ENCODE measurements around the gene HUWE1. TPM values are rescaled to one million over a fixed set of nuclear protein-coding genes. Genes with fewer than 3 reads are reported as not detected.

HUWE1 gene
- total RNA-seq, 1 experiment from 2014 or later, result 277 TPM

- CTCF ChIA-PET, result no interaction called here
- Mint-ChIP-seq H3K27ac (no peak overlapping the region), H3K9me3 (no peaks in the 10 kb centered on the region), H3K4me3 (no peak overlapping the region), H3K4me1 (no peaks in the 10 kb centered on the region), H3K27me3 (ENCODE audit: low read depth) (no peaks in the 10 kb centered on the region), H3K36me3 (no peaks in the 10 kb centered on the region)
- TF ChIP-seq TEAD4 (CRISPR knock-in tag; IDR thresholded peaks at IDR 0.05) (no peak), ZNF671 (CRISPR knock-in tag; IDR thresholded peaks at IDR 0.05) (no peak), GTF2I (CRISPR knock-in tag; conservative IDR thresholded peaks at IDR 0.05) (no peak), JUN (CRISPR knock-in tag; IDR thresholded peaks at IDR 0.05) (no peak), ZNF138 (CRISPR knock-in tag; conservative IDR thresholded peaks at IDR 0.05) (no peak), ZNF425 (CRISPR knock-in tag; conservative IDR thresholded peaks at IDR 0.05) (no peak), NR1H2 (CRISPR knock-in tag; IDR thresholded peaks at IDR 0.05) (no peak), HMGA2 (CRISPR knock-in tag; IDR thresholded peaks at IDR 0.05) (no peak), TP53 (CRISPR knock-in tag; IDR thresholded peaks at IDR 0.05) (no peak), ZNF219 (CRISPR knock-in tag; IDR thresholded peaks at IDR 0.05; ENCODE audit: borderline replicate concordance) (no peak)
- TF ChIP-seq, protein P1, sequence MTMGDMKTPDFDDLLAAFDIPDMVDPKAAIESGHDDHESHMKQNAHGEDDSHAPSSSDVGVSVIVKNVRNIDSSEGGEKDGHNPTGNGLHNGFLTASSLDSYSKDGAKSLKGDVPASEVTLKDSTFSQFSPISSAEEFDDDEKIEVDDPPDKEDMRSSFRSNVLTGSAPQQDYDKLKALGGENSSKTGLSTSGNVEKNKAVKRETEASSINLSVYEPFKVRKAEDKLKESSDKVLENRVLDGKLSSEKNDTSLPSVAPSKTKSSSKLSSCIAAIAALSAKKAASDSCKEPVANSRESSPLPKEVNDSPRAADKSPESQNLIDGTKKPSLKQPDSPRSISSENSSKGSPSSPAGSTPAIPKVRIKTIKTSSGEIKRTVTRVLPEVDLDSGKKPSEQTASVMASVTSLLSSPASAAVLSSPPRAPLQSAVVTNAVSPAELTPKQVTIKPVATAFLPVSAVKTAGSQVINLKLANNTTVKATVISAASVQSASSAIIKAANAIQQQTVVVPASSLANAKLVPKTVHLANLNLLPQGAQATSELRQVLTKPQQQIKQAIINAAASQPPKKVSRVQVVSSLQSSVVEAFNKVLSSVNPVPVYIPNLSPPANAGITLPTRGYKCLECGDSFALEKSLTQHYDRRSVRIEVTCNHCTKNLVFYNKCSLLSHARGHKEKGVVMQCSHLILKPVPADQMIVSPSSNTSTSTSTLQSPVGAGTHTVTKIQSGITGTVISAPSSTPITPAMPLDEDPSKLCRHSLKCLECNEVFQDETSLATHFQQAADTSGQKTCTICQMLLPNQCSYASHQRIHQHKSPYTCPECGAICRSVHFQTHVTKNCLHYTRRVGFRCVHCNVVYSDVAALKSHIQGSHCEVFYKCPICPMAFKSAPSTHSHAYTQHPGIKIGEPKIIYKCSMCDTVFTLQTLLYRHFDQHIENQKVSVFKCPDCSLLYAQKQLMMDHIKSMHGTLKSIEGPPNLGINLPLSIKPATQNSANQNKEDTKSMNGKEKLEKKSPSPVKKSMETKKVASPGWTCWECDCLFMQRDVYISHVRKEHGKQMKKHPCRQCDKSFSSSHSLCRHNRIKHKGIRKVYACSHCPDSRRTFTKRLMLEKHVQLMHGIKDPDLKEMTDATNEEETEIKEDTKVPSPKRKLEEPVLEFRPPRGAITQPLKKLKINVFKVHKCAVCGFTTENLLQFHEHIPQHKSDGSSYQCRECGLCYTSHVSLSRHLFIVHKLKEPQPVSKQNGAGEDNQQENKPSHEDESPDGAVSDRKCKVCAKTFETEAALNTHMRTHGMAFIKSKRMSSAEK (CRISPR knock-in tag; IDR thresholded peaks at IDR 0.05; ENCODE audit: borderline replicate concordance), result no peak
- TF ChIP-seq, protein P2, sequence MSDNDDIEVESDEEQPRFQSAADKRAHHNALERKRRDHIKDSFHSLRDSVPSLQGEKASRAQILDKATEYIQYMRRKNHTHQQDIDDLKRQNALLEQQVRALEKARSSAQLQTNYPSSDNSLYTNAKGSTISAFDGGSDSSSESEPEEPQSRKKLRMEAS (CRISPR knock-in tag; IDR thresholded peaks at IDR 0.05), result no peak
- TF ChIP-seq, protein P3, sequence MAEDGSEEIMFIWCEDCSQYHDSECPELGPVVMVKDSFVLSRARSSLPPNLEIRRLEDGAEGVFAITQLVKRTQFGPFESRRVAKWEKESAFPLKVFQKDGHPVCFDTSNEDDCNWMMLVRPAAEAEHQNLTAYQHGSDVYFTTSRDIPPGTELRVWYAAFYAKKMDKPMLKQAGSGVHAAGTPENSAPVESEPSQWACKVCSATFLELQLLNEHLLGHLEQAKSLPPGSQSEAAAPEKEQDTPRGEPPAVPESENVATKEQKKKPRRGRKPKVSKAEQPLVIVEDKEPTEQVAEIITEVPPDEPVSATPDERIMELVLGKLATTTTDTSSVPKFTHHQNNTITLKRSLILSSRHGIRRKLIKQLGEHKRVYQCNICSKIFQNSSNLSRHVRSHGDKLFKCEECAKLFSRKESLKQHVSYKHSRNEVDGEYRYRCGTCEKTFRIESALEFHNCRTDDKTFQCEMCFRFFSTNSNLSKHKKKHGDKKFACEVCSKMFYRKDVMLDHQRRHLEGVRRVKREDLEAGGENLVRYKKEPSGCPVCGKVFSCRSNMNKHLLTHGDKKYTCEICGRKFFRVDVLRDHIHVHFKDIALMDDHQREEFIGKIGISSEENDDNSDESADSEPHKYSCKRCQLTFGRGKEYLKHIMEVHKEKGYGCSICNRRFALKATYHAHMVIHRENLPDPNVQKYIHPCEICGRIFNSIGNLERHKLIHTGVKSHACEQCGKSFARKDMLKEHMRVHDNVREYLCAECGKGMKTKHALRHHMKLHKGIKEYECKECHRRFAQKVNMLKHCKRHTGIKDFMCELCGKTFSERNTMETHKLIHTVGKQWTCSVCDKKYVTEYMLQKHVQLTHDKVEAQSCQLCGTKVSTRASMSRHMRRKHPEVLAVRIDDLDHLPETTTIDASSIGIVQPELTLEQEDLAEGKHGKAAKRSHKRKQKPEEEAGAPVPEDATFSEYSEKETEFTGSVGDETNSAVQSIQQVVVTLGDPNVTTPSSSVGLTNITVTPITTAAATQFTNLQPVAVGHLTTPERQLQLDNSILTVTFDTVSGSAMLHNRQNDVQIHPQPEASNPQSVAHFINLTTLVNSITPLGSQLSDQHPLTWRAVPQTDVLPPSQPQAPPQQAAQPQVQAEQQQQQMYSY (CRISPR knock-in tag; IDR thresholded peaks at IDR 0.05), result no peak
- no peak for ATAC-seq
- no peak for DNase-seq (ENCODE audit: low spot score)
- POLR2A ChIA-PET, result no interaction called here
Measured at GRCh38 chrX:53729751-53730150, 43.2 kb upstream of the HUWE1 start.

GRCh38 chrX:53728506-53728905, 42.0 kb upstream of the HUWE1 start:
- POLR2A ChIA-PET, result no interaction called here
- CTCF ChIA-PET, result no interaction called here
- ATAC-seq, result no peak
- Mint-ChIP-seq H3K4me3 (no peak overlapping the region), H3K27ac (no peak overlapping the region), H3K36me3 (no peaks in the 10 kb centered on the region), H3K9me3 (peaks cover 4% of the 10 kb centered on the region), H3K4me1 (no peaks in the 10 kb centered on the region), H3K27me3 (ENCODE audit: low read depth) (peaks cover 2% of the 10 kb centered on the region; the same call in 1 of the 2 replicates)
- no peak for TF ChIP-seq JAZF1 (CRISPR knock-in tag; IDR thresholded peaks at IDR 0.05)
- TF ChIP-seq ATF2 (CRISPR knock-in tag; IDR thresholded peaks at IDR 0.05; ENCODE audit: borderline replicate concordance, low read depth), result no peak
- TF ChIP-seq NFYB (CRISPR knock-in tag; conservative IDR thresholded peaks at IDR 0.05; ENCODE audit: low read depth), result no peak
- no peak for TF ChIP-seq SMAD3 (CRISPR knock-in tag; IDR thresholded peaks at IDR 0.05; ENCODE audit: borderline replicate concordance)
- TF ChIP-seq, protein P4, sequence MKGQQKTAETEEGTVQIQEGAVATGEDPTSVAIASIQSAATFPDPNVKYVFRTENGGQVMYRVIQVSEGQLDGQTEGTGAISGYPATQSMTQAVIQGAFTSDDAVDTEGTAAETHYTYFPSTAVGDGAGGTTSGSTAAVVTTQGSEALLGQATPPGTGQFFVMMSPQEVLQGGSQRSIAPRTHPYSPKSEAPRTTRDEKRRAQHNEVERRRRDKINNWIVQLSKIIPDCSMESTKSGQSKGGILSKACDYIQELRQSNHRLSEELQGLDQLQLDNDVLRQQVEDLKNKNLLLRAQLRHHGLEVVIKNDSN (CRISPR knock-in tag; IDR thresholded peaks at IDR 0.05), result no peak
- TF ChIP-seq ZSCAN18 (CRISPR knock-in tag; IDR thresholded peaks at IDR 0.05), result no peak
- TF ChIP-seq, protein P5, sequence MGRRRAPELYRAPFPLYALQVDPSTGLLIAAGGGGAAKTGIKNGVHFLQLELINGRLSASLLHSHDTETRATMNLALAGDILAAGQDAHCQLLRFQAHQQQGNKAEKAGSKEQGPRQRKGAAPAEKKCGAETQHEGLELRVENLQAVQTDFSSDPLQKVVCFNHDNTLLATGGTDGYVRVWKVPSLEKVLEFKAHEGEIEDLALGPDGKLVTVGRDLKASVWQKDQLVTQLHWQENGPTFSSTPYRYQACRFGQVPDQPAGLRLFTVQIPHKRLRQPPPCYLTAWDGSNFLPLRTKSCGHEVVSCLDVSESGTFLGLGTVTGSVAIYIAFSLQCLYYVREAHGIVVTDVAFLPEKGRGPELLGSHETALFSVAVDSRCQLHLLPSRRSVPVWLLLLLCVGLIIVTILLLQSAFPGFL (CRISPR knock-in tag; IDR thresholded peaks at IDR 0.05; ENCODE audit: borderline replicate concordance), result no peak
- no peak for TF ChIP-seq ZNF423 (CRISPR knock-in tag; IDR thresholded peaks at IDR 0.05)
- DNase-seq (ENCODE audit: low spot score), result no peak
